Activated CD4-positive, alpha-beta T cell treated with anti-CD3 and anti-CD28 coated beads for 24 hours (primary cell): ENCODE results near the gene POPDC2.
"Not testable (repeated sequence)": the region's sequence is repeated elsewhere in the genome, so short reads cannot be mapped to it uniquely, and the experiment has no call there.

Experiments used
- DNase-seq, 2 donors: peaks; one replicate each; pipeline ENCODE4 v3.0.0-alpha.2; 2020; ENCODE audit warnings: low read depth in 2 of 2

Gene POPDC2, protein sequence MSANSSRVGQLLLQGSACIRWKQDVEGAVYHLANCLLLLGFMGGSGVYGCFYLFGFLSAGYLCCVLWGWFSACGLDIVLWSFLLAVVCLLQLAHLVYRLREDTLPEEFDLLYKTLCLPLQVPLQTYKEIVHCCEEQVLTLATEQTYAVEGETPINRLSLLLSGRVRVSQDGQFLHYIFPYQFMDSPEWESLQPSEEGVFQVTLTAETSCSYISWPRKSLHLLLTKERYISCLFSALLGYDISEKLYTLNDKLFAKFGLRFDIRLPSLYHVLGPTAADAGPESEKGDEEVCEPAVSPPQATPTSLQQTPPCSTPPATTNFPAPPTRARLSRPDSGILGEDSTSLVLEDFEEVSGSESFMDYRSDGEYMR

DNA sequence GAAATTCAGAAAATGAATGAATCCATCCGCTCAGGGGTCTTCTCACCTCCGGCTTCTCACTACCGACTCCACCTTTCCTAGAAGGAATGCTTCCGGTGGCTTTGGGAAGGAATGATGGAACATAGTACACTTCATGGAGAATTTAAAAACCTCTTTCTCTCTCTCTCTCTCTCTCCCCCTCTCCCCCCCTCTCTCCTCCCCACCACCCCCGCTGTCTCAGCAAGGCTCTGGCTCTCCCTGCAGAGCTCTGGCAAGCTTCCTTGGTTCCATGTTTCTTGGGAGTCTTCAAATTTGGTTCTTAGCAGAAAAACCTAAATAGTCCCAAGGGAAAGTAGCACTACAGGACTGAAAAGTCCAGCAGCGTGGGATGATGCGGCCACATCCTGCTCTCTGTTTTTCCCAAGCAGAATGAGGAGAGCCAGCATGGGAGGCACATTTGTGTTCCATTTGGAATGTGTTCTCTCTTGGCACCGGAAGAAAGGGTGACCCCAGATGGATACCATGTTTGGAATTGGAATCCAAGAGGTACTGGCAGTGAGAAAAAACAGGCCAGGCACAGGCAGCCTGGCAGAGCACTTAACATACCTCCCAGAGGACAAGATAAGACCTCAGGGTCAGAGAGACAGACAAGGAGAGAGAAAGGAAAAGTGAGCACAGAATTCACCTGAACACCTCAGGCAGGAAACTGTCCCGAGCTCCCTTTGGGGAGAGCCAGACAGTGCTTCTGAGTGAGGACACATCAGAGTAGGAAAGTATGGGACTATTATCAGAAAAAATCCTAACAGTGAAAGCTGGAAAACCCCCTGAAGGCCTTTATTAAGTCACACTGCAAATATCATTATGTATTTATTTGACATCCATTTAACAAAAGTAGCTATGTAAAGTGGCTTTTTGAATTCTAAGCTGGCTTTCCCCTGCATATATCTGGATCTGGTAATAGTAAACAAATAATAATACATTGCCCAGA is at the start of gene POPDC2:
POPDC2 (minus strand) TSS at position 116 of the 967 bp plus-strand sequence. CDS start 166 bp downstream, outside the sequence.
- no peak for DNase-seq

DNA sequence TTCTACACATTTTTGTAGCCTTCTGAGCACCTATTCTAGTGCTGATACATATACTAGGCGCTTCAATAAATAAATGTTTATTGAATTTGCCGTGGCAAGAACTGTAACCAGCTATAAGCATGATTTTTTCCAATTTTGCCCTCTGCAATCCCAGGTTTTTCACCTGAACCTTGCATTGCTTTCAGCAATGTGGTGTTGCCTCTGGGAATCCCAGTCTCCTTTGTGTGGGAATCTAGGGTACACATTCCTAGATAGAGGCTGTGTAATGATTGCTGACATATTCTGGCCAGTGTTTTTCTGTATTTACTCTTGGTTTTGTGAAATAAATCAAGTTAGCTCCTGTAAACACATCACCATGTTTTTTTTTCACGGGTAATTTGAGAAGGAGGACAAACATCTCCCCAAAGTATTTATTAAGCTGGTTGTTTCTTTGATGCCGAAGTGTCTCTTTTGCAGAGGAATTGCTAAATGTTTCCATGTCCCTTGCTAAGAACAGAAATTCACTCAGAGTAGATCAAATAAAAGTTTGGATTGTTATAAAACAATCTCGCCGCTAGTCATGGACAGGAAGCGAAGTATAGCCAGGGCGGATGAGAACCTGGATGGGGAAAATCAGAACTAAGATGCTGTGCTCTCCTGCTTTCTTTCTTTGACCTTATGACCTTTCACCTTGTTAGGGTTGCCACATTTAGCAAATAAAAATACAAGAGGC is 43.6 kb upstream of the POPDC2 start:
- DNase-seq, result no peak

DNA sequence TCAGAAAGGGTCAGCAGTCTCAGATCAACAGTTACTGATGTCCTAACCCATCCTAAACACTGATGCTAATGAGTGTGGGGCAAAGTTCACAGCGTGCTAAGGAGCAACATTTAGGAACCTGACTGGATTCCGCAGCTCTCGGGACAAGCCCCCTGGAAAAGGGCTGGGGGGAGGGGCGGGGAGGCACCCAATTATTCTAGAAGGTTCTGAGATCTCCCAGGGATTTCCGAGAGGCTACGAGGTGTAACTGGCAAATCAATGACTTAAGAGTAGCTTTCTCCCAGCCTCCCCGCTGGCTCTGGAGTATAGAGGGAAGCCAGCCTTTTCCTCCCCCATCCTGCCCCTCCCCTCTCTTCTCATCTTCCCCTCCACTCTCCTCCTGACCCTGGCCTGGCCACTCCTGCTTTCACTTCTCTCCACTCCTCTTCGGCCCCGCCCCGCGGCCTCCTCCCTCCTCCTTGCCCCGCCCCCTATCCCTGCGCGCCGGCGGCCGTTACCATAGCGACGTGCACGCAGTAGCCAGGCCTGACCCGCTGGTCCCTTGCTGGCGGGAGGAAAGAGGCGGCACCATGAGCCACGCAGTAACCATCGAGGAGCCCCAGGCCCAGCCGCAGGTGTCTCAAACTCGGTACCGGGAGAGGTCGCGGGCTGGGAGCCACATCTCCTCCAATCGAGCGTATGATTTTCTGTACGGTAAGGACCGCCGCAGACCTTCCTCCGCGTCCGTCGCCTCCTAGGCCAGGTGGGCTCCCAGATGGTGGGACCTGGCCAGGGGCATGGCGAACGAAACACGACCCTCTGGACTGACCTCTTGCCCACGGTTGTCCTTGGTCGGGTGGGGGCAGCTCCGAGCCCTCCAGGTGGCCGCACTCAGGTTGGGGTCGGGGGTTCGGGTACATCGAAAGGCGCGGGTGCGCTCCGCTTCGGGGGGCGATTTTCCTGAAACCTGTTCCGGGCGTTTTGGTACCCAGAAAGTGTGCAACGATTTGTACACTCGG is 42.4 kb upstream of the POPDC2 start, which contains the start of gene CFAP91:
CFAP91 (plus strand) TSS at position 493 of the 998 bp plus-strand sequence; CDS start at position 570, 77 bp downstream.
- DNase-seq, result peak; percentile 66 to 78

GRCh38 chr3:119700920-119701734 is 40.7 kb upstream of the POPDC2 start:
- no peak for DNase-seq

DNA sequence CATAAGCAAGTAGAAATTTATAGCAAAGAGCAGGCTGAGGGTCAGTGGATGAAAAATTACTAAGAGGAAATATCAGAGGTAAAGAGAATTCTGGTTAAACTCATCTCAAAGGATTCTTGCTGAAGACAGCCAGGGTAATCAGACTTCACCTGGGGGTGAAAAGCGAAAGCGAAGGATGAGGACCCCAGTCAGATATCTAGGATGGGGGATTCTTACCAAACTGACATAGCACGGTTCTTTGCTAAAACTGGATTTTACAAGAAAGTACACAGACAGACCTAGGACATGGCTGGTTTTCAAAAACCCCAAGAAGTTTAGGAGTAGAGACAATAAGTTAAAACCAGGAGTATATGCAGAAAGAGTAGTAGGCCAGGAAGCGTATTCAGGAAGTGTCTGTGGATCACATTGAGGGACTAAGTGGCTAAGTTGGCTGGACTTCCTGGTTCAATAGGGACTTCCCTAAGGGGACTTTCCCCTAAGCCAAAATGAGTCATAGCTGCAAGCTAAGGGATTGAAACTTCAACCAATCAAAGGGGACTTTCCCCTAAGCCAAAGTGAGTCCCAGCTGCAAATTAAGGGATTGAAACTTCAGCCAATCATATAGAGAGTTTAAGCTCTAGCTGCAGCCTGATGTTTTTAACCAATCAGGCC is 40.0 kb upstream of the POPDC2 start:
- DNase-seq, result no peak

DNA sequence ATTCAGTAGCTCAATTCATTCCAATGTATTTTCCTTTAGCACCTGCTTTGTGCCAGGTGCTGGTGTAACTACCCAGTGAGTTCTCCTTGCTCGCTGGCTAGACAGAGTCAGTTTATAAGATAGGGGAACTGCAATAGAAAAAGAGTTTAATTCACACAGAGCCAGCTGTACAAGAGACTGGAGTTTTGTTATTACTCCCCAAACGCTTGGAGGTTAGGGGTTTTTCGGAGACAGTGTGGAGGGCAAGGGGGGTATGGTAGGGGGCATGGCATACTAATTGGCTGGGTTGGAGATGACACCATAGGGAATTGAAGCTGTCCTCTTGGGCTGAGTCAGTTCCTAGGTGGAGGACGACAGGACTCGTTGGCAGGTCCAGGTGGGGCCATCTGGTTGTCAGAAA is 37.0 kb upstream of the POPDC2 start:
- DNase-seq, result no peak

GRCh38 chr3:119695480-119695879 is 35.1 kb upstream of the POPDC2 start:
- no peak for DNase-seq

- DNase-seq, result no peak
Measured at GRCh38 chr3:119690043-119690656, 29.8 kb upstream of the POPDC2 start.

DNA sequence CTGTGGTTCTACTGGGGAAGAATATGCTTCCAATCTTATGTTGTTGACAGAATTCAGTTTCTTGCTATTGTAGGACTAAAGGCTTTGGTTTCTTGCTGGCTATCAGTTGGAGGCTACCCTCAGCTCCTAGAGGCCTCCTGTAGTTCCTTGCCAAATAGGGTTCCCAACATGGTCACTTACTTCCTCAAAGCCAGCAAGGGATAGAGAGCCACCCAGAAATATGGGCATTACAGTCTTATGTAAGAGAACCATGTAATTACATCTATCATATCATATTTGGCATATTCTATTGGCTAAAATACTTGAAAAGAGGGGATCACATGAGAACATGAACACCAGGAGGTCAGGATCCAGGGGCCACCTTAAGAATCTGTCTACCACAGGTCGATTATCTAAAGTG is 23.0 kb upstream of the POPDC2 start:
- no peak for DNase-seq

DNA sequence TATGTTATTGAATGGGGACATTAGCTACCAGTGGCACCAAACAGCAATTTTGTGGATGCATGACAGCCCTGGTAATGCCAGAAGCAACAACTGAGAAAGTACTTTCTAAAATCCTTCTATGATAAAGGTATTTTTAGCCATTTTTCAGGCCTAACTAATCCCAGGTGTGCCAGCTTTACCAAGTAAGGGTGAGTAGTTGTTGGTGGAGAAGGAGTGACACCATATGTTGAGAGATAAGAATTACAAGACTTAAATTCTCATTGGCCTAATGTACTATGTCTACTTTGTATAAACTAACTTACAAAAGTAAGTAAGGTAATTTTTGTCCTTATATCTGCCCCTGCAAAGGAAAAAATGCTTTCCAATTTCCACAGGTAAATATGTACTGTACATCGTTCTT is 20.9 kb upstream of the POPDC2 start:
- no peak for DNase-seq

GRCh38 chr3:119679874-119680273 is 19.5 kb upstream of the POPDC2 start:
- no peak for DNase-seq

DNA sequence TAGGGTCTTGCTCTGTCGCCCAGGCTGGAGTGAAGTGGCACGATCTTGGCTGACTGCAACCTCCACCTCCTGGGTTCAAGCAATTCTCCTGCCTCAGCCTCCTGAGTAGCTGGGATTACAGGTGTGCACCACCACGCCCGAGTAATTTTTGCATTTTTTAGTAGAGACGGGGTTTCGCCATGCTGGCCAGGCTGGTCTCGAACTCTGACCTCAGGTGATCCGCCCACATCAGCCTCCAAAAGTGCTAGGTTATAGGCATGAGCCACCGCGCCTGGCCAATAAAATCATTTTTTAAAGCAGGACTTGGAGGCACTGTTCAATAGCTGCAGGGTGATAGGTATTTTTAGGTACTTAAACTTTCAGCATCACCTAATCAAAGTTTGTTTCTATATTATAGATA is 17.8 kb upstream of the POPDC2 start:
- not testable (repeated sequence) for DNase-seq

GRCh38 chr3:119677641-119677934 is 17.2 kb upstream of the POPDC2 start:
- no peak for DNase-seq

DNA sequence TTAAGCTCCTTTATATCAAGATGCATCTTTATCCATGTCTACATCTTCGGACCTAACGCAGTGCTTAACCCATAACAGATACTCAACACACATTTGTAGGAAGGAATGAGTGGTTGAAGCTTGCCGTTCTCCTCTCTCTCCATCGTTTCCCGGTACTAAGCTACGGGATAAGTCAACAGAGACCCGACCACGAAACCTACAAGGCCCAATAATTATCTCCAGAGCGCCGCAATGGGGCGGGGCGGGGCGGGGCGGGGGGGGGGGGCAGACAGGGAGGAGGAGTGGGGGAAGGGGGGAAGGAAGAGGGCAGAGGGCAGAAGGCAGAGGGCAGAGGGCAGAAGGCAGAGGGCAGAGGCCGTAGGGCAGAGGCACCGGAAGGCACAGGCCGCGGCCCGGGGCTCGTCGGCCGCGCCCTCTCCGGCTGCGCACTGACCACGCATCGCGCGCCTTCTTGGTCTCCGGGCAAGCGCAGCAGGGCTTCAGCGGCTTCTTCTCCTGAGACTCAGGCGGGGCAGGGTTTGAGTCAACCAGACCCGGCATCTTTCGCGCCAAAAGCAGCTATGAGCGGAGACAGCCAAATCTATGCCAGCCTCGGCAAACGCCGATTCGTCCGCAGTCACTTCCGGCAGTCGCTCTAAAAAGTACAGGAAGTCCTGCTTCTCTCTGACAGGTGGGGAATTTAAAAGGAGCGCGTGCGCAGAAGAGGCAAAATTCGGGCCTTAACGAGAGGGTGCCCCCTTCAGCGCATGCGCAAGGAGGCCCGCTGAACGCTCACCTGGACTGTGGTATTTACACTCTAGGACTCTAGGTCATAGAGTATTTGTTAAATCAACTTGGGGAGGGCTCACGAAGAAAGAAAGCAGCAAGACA is 16.6 kb upstream of the POPDC2 start, which contains the start of gene COX17:
COX17 (minus strand) TSS at position 636 of the 870 bp plus-strand sequence; CDS start at position 540, 96 bp downstream.
- DNase-seq, result peak; percentile 86 to 91

DNA sequence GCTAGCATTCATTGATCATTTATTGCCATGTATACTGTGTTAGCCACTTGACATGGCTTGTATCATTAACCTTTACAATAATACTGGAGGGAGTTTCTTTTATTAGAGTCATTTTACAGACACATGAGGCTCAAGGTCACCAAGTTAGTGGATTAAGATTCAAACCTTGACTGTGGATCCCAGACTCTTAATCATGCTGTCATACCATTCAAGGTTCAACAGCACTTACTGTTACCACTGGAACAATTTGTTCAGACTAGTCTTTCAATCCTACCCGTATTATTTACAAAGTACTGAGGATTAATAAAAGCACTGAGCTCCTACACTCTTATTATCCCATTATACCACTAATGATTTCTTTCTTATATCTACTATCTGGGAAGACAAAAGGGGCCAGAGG is 15.6 kb upstream of the POPDC2 start:
- no peak for DNase-seq

GRCh38 chr3:119675188-119675874 is 14.9 kb upstream of the POPDC2 start:
- DNase-seq, result no peak

DNA sequence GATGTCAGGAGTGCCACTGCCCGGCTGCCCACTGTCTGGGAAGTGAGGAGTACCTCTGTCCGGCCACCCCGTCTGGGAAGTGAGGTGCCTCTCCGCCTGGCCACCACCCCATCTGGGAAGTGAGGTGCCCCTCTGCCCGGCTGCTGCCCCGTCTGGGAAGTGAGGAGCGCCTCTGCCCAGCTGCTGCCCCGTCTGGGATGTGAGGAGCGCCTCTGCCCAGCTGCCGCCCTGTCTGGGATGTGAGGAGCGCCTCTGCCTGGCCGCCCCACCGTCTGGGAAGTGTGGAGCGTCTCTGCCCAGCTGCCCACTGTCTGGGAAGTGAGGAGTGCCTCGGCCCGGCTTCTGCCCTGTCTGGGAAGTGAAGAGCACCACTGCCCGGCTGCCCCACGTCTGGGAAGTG is 13.5 kb upstream of the POPDC2 start:
- no peak for DNase-seq
